Kidney (tissue), 14 donors: ENCODE results near the gene NEMP1. TPM values are rescaled to one million over a fixed set of nuclear protein-coding genes. Genes with fewer than 3 reads are reported as not detected.
A peak's percentile ranks its signal among the peaks of the same experiment; 100 is the strongest.
"Not testable (repeated sequence)": the region's sequence is repeated elsewhere in the genome, so short reads cannot be mapped to it uniquely, and the experiment has no call there.

Experiments used
- DNase-seq, 5 donors: peaks; one replicate each; pipeline ENCODE4 v3.0.0-alpha.2; 2013 to 2020
- FAIRE-seq: peaks from 2 replicates; lab custom pipeline; 2012; peaks lifted over from hg19 to GRCh38; lab: Jason Lieb, UNC
- H3K27ac ChIP-seq, 2 donors: one replicate each; pipeline ENCODE4 v1.7.0; 2013; ENCODE audit warnings: low read depth in 2 of 2, low read length in 2 of 2, inconsistent platforms in 1 of 2
- H3K27me3 ChIP-seq: one replicate; pipeline ENCODE4 v1.7.1; 2013; ENCODE audit warnings: low read length, inconsistent platforms; ENCODE audit not compliant: control insufficient read depth, insufficient read depth
- H3K36me3 ChIP-seq, 3 donors: one replicate each; pipeline versions ENCODE4 v1.7.0 to v1.7.1; 2013; ENCODE audit warnings: low read length in 3 of 3, control low read depth in 1 of 3, inconsistent platforms in 1 of 3; ENCODE audit not compliant: insufficient read depth in 3 of 3, control insufficient read depth in 2 of 3
- H3K4me1 ChIP-seq, 3 donors: one replicate each; pipeline versions ENCODE4 v1.7.0 to v1.7.1; 2013; ENCODE audit warnings: low read length in 3 of 3, inconsistent platforms in 1 of 3, low read depth in 1 of 3; ENCODE audit not compliant: control insufficient read depth in 2 of 3, insufficient read depth in 2 of 3
- H3K4me3 ChIP-seq, 3 donors: one replicate each; pipeline versions ENCODE4 v1.7.0 to v1.8.1; 2013; ENCODE audit warnings: low read length in 3 of 3, control low read depth in 1 of 3, inconsistent platforms in 1 of 3
- H3K9ac ChIP-seq, 3 donors: one replicate each; pipeline versions ENCODE4 v1.7.0 to v1.7.1; 2013; ENCODE audit warnings: low read length in 3 of 3, control low read depth in 1 of 3, inconsistent platforms in 1 of 3
- H3K9me3 ChIP-seq, 3 donors: one replicate each; pipeline versions ENCODE4 v1.7.0 to v1.7.1; 2013; ENCODE audit warnings: low read length in 3 of 3, control low read depth in 1 of 3, inconsistent platforms in 1 of 3; ENCODE audit not compliant: control insufficient read depth in 2 of 3, insufficient read depth in 1 of 3
- CTCF ChIP-seq: IDR thresholded peaks from 3 replicates; pipeline ENCODE4 v1.5.1; 2012; ENCODE audit warnings: mild to moderate bottlenecking, moderate library complexity, borderline replicate concordance; ENCODE audit not compliant: insufficient read depth; ENCODE audit errors: extremely low read depth
- intact Hi-C: fragments of 100-400 bp; cut with DNase I; formaldehyde crosslinking; loops from one replicate; pipeline ENCODE4 v1.11.1; 2022
- polyA plus RNA-seq: library from polyadenylated mRNA; stranded (reverse); fragments of 350-450 nt; fragmentation: Illumina TruSeq; extraction: RNeasy Lipid Tissue Mini Kit (QIAGEN cat#74804); gene quantifications from one replicate; pipeline ENCODE4 v1.2.3, GENCODE V29; 2014; ENCODE audit warnings: low read depth, low replicate concordance; ENCODE audit not compliant: insufficient read depth
- total RNA-seq: library from RNA; stranded (reverse); fragmentation: NEBNext Ultra II Directional; extraction: Animal tissue kit (Norgen Biotek cat#: 25700); gene quantifications from one replicate; pipeline ENCODE4 v1.2.1, GENCODE V29; 2021
- donor health status: control.
- donor health status: control.
- donor health status: control.
- donor health status: control.
- donor health status: control.
- donor health status: DM: yes; HTN: yes; CAD: no.
- donor health status: Normal renal cell carcinoma (clear cell type).

NEMP1 gene
- total and polyA plus RNA-seq, 2 donors from 2014 or later = 2.1 to 10.3 TPM

GRCh38 chr12:57124261-57124877, 45.8 kb upstream of the NEMP1 start:
- intact Hi-C loops = loop anchor here (5.0 kb wide), 1 partner anchor 53 kb away; no protein-coding TSS in a partner anchor
- no peak overlapping the region for H3K27ac ChIP-seq
- no peak overlapping the region for H3K4me3 ChIP-seq
- H3K9me3 ChIP-seq = no peaks in the 10 kb centered on the region
- H3K27me3 ChIP-seq = no peaks in the 10 kb centered on the region
- H3K9ac ChIP-seq = no peak overlapping the region
- TF ChIP-seq CTCF = peak; percentile 98
- H3K36me3 ChIP-seq = no peaks in the 10 kb centered on the region
- FAIRE-seq = no peak
- peaks cover 0 to 8% (median 5%) of the 10 kb centered on the region in 3 donors for H3K4me1 ChIP-seq
- peak in 4 of 5 donors; percentile 79 to 90 (median 82) for DNase-seq

GRCh38 chr12:57123813-57124212, 45.2 kb upstream of the NEMP1 start:
- H3K4me1 ChIP-seq = peaks cover 0 to 8% (median 5%) of the 10 kb centered on the region in 3 donors
- intact Hi-C loops = loop anchor here (5.0 kb wide), 1 partner anchor 53 kb away; no protein-coding TSS in a partner anchor
- DNase-seq = no peak
- H3K27me3 ChIP-seq = no peaks in the 10 kb centered on the region
- no peak overlapping the region for H3K27ac ChIP-seq
- no peak overlapping the region for H3K4me3 ChIP-seq
- no peak for FAIRE-seq
- no peak for TF ChIP-seq CTCF
- H3K9me3 ChIP-seq = no peaks in the 10 kb centered on the region
- no peaks in the 10 kb centered on the region for H3K36me3 ChIP-seq
- no peak overlapping the region for H3K9ac ChIP-seq

- H3K36me3 ChIP-seq, H3K27ac ChIP-seq, H3K9me3 ChIP-seq, DNase-seq, H3K27me3 ChIP-seq, H3K4me3 ChIP-seq, H3K4me1 ChIP-seq, FAIRE-seq, H3K9ac ChIP-seq: not testable (repeated sequence)
- intact Hi-C loops = loop anchor here (5.0 kb wide), 1 partner anchor 57 kb away; no protein-coding TSS in a partner anchor
These were observed 42.1 kb upstream of the NEMP1 start for GRCh38 chr12:57120718-57121117.

- Histone ChIP-seq H3K9ac (no peak overlapping the region), H3K9me3 (no peaks in the 10 kb centered on the region), H3K4me3 (no peak overlapping the region), H3K4me1 (no peaks in the 10 kb centered on the region), H3K36me3 (no peaks in the 10 kb centered on the region), H3K27me3 (no peaks in the 10 kb centered on the region), H3K27ac (no peak overlapping the region)
- TF ChIP-seq CTCF = no peak
- no peak for DNase-seq
- FAIRE-seq = no peak
- intact Hi-C loops = loop anchor here (5.0 kb wide), 1 partner anchor 58 kb away; no protein-coding TSS in a partner anchor
These were observed 40.9 kb upstream of the NEMP1 start for GRCh38 chr12:57119294-57120085.
